Activated CD8-positive, alpha-beta memory T cell treated with anti-CD3 and anti-CD28 coated beads, Interleukin-2, amount 10 ng/mL, durations not matched to agents 7 days and 5 days (primary cell): Measurements from ENCODE around the gene MADCAM1. TPM values are rescaled to one million over a fixed set of nuclear protein-coding genes. Genes with fewer than 3 reads are reported as not detected.

Experiments
- ATAC-seq: fragments of 150-1000 bp; cut with Tn5 transposase; one replicate; pipeline ENCODE4 v1.10.0; 2021; ENCODE audit warnings: moderate library complexity
- CTCF ChIA-PET: fragments of 350-600 bp; sonication (Branson Sonifier 250); formaldehyde crosslinking; loops from one replicate; lab custom pipeline; 2021; ENCODE audit warnings: antibody characterized with exemption; lab: Charles Lee
- DNase-seq: peaks from one replicate; pipeline ENCODE4 v3.0.0-alpha.2; 2020
- H3K27ac Mint-ChIP-seq: one replicate; pipeline ENCODE4 v1.8.0; 2021; ENCODE audit warnings: mild to moderate bottlenecking, mixed read lengths
- H3K27me3 Mint-ChIP-seq: one replicate; pipeline ENCODE4 v1.8.0; 2021; ENCODE audit warnings: mixed read lengths
- H3K36me3 Mint-ChIP-seq: one replicate; pipeline ENCODE4 v1.8.0; 2021; ENCODE audit warnings: mild to moderate bottlenecking, mixed read lengths
- H3K4me1 Mint-ChIP-seq: one replicate; pipeline ENCODE4 v1.8.0; 2021; ENCODE audit warnings: mixed read lengths
- H3K4me3 Mint-ChIP-seq: one replicate; pipeline ENCODE4 v1.8.0; 2021; ENCODE audit warnings: mild to moderate bottlenecking, moderate library complexity, mixed read lengths
- H3K9me3 Mint-ChIP-seq: one replicate; pipeline ENCODE4 v1.8.0; 2022; ENCODE audit warnings: low read depth, mixed read lengths
- total RNA-seq, 2 experiments: library from RNA; stranded (reverse); gene quantifications; one replicate each; pipeline ENCODE4 v1.2.3, GENCODE V29; 2021

The MADCAM1 gene
- total RNA-seq, 2 experiments from 2014 or later = 0.16 to 0.44 TPM

- Mint-ChIP-seq H3K4me3 (no peak overlapping the region), H3K4me1 (peaks cover 20% of the 10 kb centered on the region), H3K9me3 (no peaks in the 10 kb centered on the region), H3K36me3 (peaks cover 6% of the 10 kb centered on the region), H3K27ac (no peak overlapping the region), H3K27me3 (no peaks in the 10 kb centered on the region)
- ATAC-seq = no peak
- DNase-seq = no peak
- CTCF ChIA-PET = interaction anchor here (0.5 to 2.7 kb wide), 2 partner anchors 19 to 30 kb away, joined by 3 to 8 read pairs; no protein-coding TSS in a partner anchor
These were observed 44.8 kb downstream of the MADCAM1 start for GRCh38 chr19:540867-541637.

GRCh38 chr19:541699-542098 is 45.4 kb downstream of the MADCAM1 start:
- no peaks in the 10 kb centered on the region for H3K27me3 Mint-ChIP-seq
- CTCF ChIA-PET = interaction anchor here (0.6 to 3.7 kb wide), 3 partner anchors 10 to 62 kb away, joined by 3 to 18 read pairs (median 8); partner anchors contain the start of gene CDC34
- H3K36me3 Mint-ChIP-seq = peaks cover 6% of the 10 kb centered on the region
- no peak overlapping the region for H3K27ac Mint-ChIP-seq
- H3K4me3 Mint-ChIP-seq = no peak overlapping the region
- ATAC-seq = no peak
- H3K4me1 Mint-ChIP-seq = peaks cover 20% of the 10 kb centered on the region
- DNase-seq = no peak
- no peaks in the 10 kb centered on the region for H3K9me3 Mint-ChIP-seq

- no peaks in the 10 kb centered on the region for H3K27me3 Mint-ChIP-seq
- no peaks in the 10 kb centered on the region for H3K9me3 Mint-ChIP-seq
- no peak overlapping the region for H3K27ac Mint-ChIP-seq
- no peak overlapping the region for H3K4me3 Mint-ChIP-seq
- ATAC-seq (no peak), DNase-seq (no peak)
- CTCF ChIA-PET = interaction anchor here (0.6 to 3.7 kb wide), 4 partner anchors 10 to 63 kb away, joined by 3 to 18 read pairs (median 6); partner anchors contain the start of gene CDC34
- H3K4me1 Mint-ChIP-seq = peaks cover 20% of the 10 kb centered on the region
- peaks cover 4% of the 10 kb centered on the region for H3K36me3 Mint-ChIP-seq
These were observed 46.0 kb downstream of the MADCAM1 start for GRCh38 chr19:542173-542866.

GRCh38 chr19:543910-544608 is 47.8 kb downstream of the MADCAM1 start, which contains the start of gene GZMM:
Gene GZMM (plus strand): TSS chr19:544053. CDS start chr19:544072, 19 bp downstream.
- Mint-ChIP-seq H3K27ac (peak within 1 kb of the TSS; percentile 91), H3K27me3 (no peaks in the 10 kb centered on the region), H3K4me3 (peak within 1 kb of the TSS; percentile 83), H3K4me1 (peaks cover 20% of the 10 kb centered on the region), H3K36me3 (peaks cover 2% of the 10 kb centered on the region), H3K9me3 (no peaks in the 10 kb centered on the region)
- CTCF ChIA-PET = interaction anchor here (1.1 to 3.7 kb wide), 3 partner anchors 12 to 38 kb away, joined by 5 to 18 read pairs (median 5); partner anchors contain the start of gene CDC34
- ATAC-seq = peak; percentile 94
- DNase-seq = peak; percentile 85

GRCh38 chr19:547117-547516 is 50.8 kb downstream of the MADCAM1 start:
- Mint-ChIP-seq H3K4me1 (peaks cover 20% of the 10 kb centered on the region), H3K4me3 (no peak overlapping the region), H3K36me3 (peaks cover 2% of the 10 kb centered on the region), H3K9me3 (no peaks in the 10 kb centered on the region), H3K27ac (no peak overlapping the region), H3K27me3 (no peaks in the 10 kb centered on the region)
- CTCF ChIA-PET = no interaction called here
- ATAC-seq (no peak), DNase-seq (no peak)

- ATAC-seq (no peak), DNase-seq (no peak)
- Mint-ChIP-seq H3K27me3 (no peaks in the 10 kb centered on the region), H3K36me3 (peaks cover 2% of the 10 kb centered on the region), H3K4me3 (no peak overlapping the region), H3K4me1 (peaks cover 19% of the 10 kb centered on the region), H3K9me3 (no peaks in the 10 kb centered on the region), H3K27ac (no peak overlapping the region)
- CTCF ChIA-PET = no interaction called here
These were observed 51.8 kb downstream of the MADCAM1 start for GRCh38 chr19:547836-548720.

- Mint-ChIP-seq H3K27ac (no peak overlapping the region), H3K36me3 (no peaks in the 10 kb centered on the region), H3K4me3 (no peak overlapping the region), H3K27me3 (no peaks in the 10 kb centered on the region), H3K4me1 (peaks cover 9% of the 10 kb centered on the region), H3K9me3 (no peaks in the 10 kb centered on the region)
- no peak for ATAC-seq
- DNase-seq = no peak
- CTCF ChIA-PET = no interaction called here
These were observed 52.9 kb downstream of the MADCAM1 start for GRCh38 chr19:548886-549830.

- ATAC-seq (no peak), DNase-seq (no peak)
- Mint-ChIP-seq H3K27ac (no peak overlapping the region), H3K36me3 (no peaks in the 10 kb centered on the region), H3K27me3 (no peaks in the 10 kb centered on the region), H3K4me3 (no peak overlapping the region), H3K4me1 (no peaks in the 10 kb centered on the region), H3K9me3 (no peaks in the 10 kb centered on the region)
- CTCF ChIA-PET = interaction anchor here (0.6 to 1.4 kb wide), 2 partner anchors 44 to 421 kb away, joined by 3 to 4 read pairs; no protein-coding TSS in a partner anchor
These were observed 58.5 kb downstream of the MADCAM1 start for GRCh38 chr19:554817-555216.

Other genes starting within 250 kb of the MADCAM1 start
- gene PLPP2, start 205.1 kb upstream of the MADCAM1 start, total RNA-seq = not detected
- 10 to 100 TPM; 21.6 to 23.8 TPM for gene MIER2, start 151.7 kb upstream of the MADCAM1 start, total RNA-seq
- not detected for gene C2CD4C, start 87.3 kb upstream of the MADCAM1 start, total RNA-seq
- gene SHC2, start 35.5 kb upstream of the MADCAM1 start, total RNA-seq = not detected
- 10 to 100 TPM; 19.4 to 21.6 TPM for gene TPGS1, start 11.0 kb downstream of the MADCAM1 start, total RNA-seq
- 10 to 100 TPM; 58.3 to 58.9 TPM for gene CDC34, start 35.3 kb downstream of the MADCAM1 start, total RNA-seq
- gene GZMM, start 47.6 kb downstream of the MADCAM1 start, total RNA-seq = 10 to 100 TPM; 46.9 to 76.3 TPM
- 100 to 1,000 TPM; 206 to 225 TPM for gene BSG, start 76.1 kb downstream of the MADCAM1 start, total RNA-seq
- gene HCN2, start 93.4 kb downstream of the MADCAM1 start, total RNA-seq = under 1 TPM; 0.67 to 0.75 TPM
- gene POLRMT, start 137.1 kb downstream of the MADCAM1 start, total RNA-seq = 10 to 100 TPM; 65.0 to 68.1 TPM
- not detected for gene FGF22, start 143.4 kb downstream of the MADCAM1 start, total RNA-seq
- gene RNF126, start 166.7 kb downstream of the MADCAM1 start, total RNA-seq = 10 to 100 TPM; 76.9 to 83.0 TPM
- gene FSTL3, start 179.9 kb downstream of the MADCAM1 start, total RNA-seq = 1 to 10 TPM; 2.2 to 3.1 TPM
- under 1 TPM in 1 of 2 experiments, not detected in 1; 0.59 TPM for gene PRSS57, start 199.0 kb downstream of the MADCAM1 start, total RNA-seq
- not detected for gene PALM, start 212.4 kb downstream of the MADCAM1 start, total RNA-seq